ENCODE results near the gene AHCYL2. TPM values are rescaled to one million over a fixed set of nuclear protein-coding genes. Genes with fewer than 3 reads are reported as not detected.

The AHCYL2 gene
- polyA plus RNA-seq, 3 donors = 10.7 to 14.6 (median 12.1) TPM

GRCh38 chr7:129184981-129185670, 39.7 kb upstream of the AHCYL2 start:
- Mint-ChIP-seq H3K36me3 (peaks cover 4 to 12% of the 10 kb centered on the region in 2 donors), H3K27ac (no peak overlapping the region), H3K4me1 (peaks cover 29% of the 10 kb centered on the region), H3K27me3 (ENCODE audit: low read depth in 3 of 3) (peaks cover 33 to 36% (median 35%) of the 10 kb centered on the region in 3 donors), H3K9me3 (peaks cover 0 to 8% (median 7%) of the 10 kb centered on the region in 7 donors), H3K4me3 (no peak overlapping the region)
- Histone ChIP-seq H3K27me3 (ENCODE audit: control insufficient read depth in 2 of 2, insufficient read depth in 2 of 2, low read length in 2 of 2) (peaks cover 24 to 27% of the 10 kb centered on the region in 2 donors), H3K36me3 (replicated peaks in 1 of 2; ENCODE audit: control insufficient read depth in 1 of 2, insufficient read depth in 2 of 2, low read length in 2 of 2) (no peaks in the 10 kb centered on the region), H3K79me2 (ENCODE audit: insufficient read depth, low read length) (no peaks in the 10 kb centered on the region), H3K9ac (ENCODE audit: insufficient read depth, low read length, poor library complexity, severe bottlenecking) (no peak overlapping the region), H3K4me3 (replicated peaks in 1 of 3; ENCODE audit: low read depth in 2 of 3, low read length in 3 of 3) (no peak overlapping the region), H4K20me1 (ENCODE audit: insufficient read depth, low read length) (no peaks in the 10 kb centered on the region), H2AFZ (ENCODE audit: insufficient read depth, low read depth, low read length, poor library complexity, severe bottlenecking) (no peak overlapping the region), H3K4me2 (replicated peaks; ENCODE audit: extremely low read depth, low read length, poor library complexity, severe bottlenecking) (no peak overlapping the region), H3K4me1 (ENCODE audit: control insufficient read depth in 1 of 2, insufficient read depth in 2 of 2, low read length in 2 of 2) (peaks cover 15 to 18% of the 10 kb centered on the region in 2 donors), H3K9me3 (replicated peaks in 1 of 2; ENCODE audit: control insufficient read depth in 1 of 2, insufficient read depth in 1 of 2, low read length in 2 of 2) (peaks cover 0 to 3% of the 10 kb centered on the region in 2 donors), H3K27ac (ENCODE audit: low read depth in 1 of 2, low read length in 2 of 2) (no peak overlapping the region)
- no peak for DNase-seq
- TF ChIP-seq CTCF (IDR thresholded peaks at IDR 0.05) = no peak
- intact Hi-C loops (cut with micrococcal nuclease) = no loop called here
- 83% methylated on average over 3 of the region's 6 CpGs for WGBS (ENCODE audit: insufficient coverage)

- Histone ChIP-seq H3K27me3 (ENCODE audit: control insufficient read depth in 2 of 2, insufficient read depth in 2 of 2, low read length in 2 of 2) (peaks cover 32 to 43% of the 10 kb centered on the region in 2 donors), H3K9ac (ENCODE audit: insufficient read depth, low read length, poor library complexity, severe bottlenecking) (no peak overlapping the region), H3K36me3 (replicated peaks in 1 of 2; ENCODE audit: control insufficient read depth in 1 of 2, insufficient read depth in 2 of 2, low read length in 2 of 2) (no peaks in the 10 kb centered on the region), H3K4me3 (replicated peaks in 1 of 3; ENCODE audit: low read depth in 2 of 3, low read length in 3 of 3) (no peak overlapping the region), H3K27ac (ENCODE audit: low read depth in 1 of 2, low read length in 2 of 2) (no peak overlapping the region), H3K79me2 (ENCODE audit: insufficient read depth, low read length) (no peaks in the 10 kb centered on the region), H3K9me3 (replicated peaks in 1 of 2; ENCODE audit: control insufficient read depth in 1 of 2, insufficient read depth in 1 of 2, low read length in 2 of 2) (peaks cover 0 to 3% of the 10 kb centered on the region in 2 donors), H4K20me1 (ENCODE audit: insufficient read depth, low read length) (no peaks in the 10 kb centered on the region), H3K4me1 (ENCODE audit: control insufficient read depth in 1 of 2, insufficient read depth in 2 of 2, low read length in 2 of 2) (peaks cover 15 to 18% of the 10 kb centered on the region in 2 donors), H2AFZ (ENCODE audit: insufficient read depth, low read depth, low read length, poor library complexity, severe bottlenecking) (no peak overlapping the region), H3K4me2 (replicated peaks; ENCODE audit: extremely low read depth, low read length, poor library complexity, severe bottlenecking) (no peak overlapping the region)
- 100% methylated on average over 1 of the region's 6 CpGs for WGBS (ENCODE audit: insufficient coverage)
- Mint-ChIP-seq H3K36me3 (peaks cover 4 to 12% of the 10 kb centered on the region in 2 donors), H3K27ac (no peak overlapping the region), H3K4me3 (no peak overlapping the region), H3K9me3 (peaks cover 0 to 8% (median 7%) of the 10 kb centered on the region in 7 donors), H3K4me1 (peaks cover 29% of the 10 kb centered on the region), H3K27me3 (ENCODE audit: low read depth in 3 of 3) (peaks cover 44 to 47% (median 47%) of the 10 kb centered on the region in 3 donors)
- TF ChIP-seq CTCF (IDR thresholded peaks at IDR 0.05) = no peak
- intact Hi-C loops (cut with micrococcal nuclease) = no loop called here
- DNase-seq = no peak
These were observed 38.0 kb upstream of the AHCYL2 start for GRCh38 chr7:129186749-129187260.
